HG02840 (cell line): ENCODE data around the gene ACOT11.

Experiments
- ATAC-seq: cut with Tn5 transposase; IDR thresholded peaks from one replicate; pipeline ENCODE4 v1.9.1; 2021; ENCODE audit warnings: mild to moderate bottlenecking, moderate library complexity, moderate number of reproducible peaks; ENCODE audit not compliant: unreplicated experiment, low FRiP score

Gene ACOT11

DNA sequence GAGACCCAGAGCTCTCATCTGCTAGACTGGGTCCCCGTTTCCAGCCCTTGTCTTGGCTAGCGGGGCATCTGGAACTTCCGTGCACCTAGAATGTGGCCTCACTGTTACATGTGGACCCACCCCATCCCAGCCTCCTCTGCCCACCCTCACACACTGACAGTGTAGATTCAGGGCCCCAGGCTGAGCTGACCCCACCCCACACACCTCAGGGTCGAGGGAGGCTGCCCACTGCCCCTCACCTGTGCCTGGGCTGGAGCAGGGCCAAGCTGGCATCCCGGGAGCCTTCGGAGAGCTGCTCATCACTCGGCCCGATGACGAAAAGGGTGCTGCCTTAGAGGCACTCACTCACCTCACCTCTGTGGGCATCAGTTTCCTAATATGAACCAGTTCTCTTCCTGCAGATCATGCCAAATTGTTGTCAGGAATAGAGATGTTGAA, 11.1 kb downstream of the ACOT11 start:
- ATAC-seq, result no peak

DNA sequence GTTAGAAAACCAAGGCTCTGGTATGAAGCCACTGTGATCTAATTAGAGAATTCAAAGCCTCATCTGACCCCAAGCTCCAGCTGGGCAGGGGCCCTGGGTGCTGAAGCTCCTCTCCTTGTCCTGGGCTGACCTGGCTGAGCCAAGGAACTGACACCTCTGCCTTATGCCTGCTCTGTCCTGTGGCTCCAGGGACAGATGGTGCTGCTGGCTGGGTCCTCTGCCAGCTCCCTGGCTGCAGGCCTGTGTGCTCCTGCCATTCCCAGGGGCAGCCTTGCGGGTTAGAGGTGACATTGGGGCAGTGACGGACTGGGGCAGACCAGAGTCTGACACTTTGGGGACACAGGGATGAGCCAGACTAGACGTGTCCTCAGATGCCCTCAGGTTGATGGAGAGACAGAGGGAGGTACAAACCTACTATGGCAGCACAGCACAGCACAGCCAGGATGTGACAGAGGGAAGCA, 11.8 kb downstream of the ACOT11 start:
- no peak for ATAC-seq

DNA sequence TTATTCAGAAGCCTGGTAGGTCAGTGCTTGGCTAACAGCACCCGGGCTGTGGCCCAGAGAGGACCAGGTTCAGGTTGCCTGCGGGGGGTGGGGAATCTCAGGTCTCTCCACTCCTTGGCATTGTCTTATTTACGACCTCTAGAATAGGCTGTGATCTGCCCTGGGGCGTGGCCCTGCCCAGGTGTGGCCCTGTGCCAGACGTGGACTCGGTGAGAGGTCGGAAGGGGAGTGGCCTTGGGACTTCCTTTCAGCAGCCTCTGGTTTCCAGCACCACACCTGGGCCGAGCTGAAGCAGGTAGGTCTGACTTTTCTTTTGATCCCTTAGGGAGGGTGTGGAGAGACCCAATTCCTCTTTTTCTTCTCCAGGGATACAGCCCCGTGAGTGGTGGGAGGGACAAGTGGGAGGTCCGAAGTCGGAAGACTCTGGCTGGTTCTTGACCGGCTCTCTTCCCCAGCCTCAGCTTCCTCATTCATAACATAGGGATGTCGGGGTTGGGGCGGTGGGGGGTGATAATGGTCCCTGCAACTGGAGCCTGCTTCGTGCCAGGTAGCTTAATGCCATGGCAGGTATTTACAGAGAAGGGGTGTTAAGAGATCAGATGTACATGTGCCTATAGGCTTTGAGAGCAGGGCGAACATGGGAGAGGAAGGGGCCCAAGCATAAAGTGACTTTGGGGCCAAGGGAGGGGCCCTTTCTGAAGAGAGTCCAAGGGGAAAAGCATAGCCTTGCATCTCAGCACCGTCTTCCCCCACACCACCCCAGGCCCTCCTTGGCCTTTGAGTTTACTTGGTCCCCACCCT, 16.5 kb downstream of the ACOT11 start:
- ATAC-seq, result no peak

DNA sequence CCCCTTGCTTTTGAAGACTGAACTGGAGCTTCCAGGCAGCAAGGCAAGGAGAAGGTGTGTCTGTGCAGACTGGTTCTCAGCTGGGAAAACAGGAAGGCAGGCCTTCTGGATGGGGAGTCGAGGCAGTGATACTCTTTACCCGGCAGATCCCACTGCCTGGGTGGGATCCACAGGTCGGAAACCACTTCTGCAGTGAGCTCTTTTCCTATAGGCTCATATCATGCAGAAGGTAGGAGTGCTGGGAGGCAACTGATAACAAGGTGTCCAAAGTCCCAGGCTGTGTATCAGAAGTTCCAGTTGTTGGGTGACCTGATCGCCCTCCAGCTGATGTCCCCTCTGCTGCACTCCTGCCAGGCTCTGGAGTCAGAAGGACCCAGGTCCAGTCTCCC, 17.1 kb downstream of the ACOT11 start:
- no peak for ATAC-seq

DNA sequence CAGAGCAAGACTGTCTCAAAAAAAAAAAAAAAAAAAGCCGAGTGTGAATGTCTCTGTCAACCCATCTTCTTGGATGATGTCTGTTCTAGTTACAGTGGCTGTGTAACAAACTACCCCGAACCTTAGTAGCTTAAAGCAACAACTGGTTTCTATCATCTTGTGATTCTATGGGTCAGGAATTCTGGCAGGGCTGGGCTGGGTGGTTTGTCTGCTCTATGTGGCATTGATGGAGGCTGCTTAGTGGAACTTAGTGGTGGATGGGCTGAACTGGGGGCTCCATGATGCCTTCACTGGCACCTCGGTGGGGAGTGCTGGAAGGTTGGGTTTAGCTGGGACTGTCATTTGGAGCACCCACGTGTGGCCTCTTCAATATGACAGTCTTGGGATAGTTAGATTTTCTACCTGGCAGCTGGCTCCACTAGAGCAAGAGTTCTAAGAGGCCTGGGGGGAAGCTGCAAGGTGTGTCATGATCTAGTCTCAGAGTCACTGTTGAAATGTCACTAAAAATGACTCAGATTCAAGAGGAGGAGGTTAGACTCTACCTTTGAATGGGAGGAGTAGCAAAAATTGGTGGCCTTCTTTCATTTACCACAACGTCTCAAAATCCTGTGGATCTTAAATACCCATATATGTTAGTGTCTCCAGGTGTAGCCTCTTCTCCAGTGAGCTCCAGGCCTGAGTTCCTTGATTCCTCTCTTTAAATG, 18.6 kb downstream of the ACOT11 start:
- no peak for ATAC-seq

DNA sequence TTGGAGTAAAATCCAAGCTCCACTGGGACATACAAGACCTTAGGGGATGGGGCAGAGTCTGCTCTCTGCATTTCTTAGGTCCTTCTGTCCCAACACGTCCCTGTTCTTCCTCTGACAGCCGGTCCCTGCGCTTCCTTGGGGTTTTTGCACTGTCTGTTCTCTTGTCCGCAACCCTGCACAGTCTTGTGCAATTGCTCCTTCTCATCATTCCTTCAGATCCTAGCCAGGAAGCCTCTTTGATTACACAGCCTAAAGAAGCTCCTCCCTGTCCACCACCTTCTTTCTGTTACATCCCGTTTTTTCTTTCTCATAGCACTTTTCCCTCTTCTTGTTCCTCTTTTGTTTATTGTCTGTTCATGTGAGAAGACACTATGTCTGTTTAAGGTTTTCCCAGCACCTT, 19.9 kb downstream of the ACOT11 start:
- ATAC-seq, result no peak

DNA sequence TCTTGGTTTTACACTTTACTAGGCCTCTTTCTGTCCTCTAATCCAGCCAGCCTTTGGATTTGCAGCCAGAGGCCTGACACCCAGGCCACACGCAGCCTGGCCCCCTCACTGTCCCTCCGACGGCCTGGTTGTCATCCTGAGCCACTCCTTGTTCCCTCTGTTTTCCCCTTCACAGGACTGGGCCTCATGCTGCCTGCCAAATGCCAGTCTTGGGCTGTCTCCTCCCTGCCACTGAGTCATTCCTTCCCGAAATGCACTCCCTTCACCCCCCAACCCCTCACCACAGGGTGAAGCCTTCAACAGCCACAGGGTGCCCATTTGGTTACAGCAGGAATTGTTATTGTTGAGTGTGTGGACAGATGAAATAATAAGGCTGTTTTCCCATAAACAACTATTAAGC, 21.3 kb downstream of the ACOT11 start:
- no peak for ATAC-seq

DNA sequence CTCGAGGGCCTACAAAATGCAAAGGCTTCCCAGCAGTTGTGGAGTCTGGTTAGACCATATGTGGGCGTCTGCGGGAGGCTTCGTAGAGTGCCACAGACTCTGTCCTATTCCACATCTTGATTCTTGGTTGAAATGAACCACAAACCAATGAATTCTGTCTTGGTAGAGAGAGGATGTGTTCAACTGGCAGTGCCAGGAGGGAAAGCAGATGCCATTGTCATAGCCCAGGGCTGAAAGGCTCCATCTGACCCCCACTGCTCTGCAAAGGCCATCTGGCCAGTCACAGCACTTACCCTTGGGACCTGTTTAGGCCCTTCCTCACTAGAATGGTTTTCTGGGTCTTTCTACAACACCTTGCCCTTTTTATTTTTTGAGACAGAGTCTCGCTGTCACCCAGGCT, 22.1 kb downstream of the ACOT11 start:
- no peak for ATAC-seq

DNA sequence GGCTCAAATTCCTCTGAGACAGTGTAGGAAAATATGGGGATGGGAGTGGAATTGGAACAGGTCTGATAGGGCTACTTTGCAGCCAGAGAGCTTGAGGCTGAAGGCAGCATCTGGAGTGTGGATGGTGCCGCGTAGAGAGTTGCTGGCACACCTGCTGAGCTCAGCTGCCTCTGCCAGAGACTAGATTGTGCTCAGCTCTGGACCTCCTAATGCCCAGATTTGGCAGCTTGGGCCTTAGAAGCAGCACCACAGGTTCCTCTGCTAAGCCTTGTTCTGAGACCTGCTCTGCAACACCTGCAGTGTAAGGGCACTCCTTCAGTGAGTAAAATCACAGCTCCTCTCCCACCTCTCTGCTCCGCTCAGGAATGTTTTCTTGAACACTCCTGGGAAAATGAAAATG, 23.3 kb downstream of the ACOT11 start:
- no peak for ATAC-seq

DNA sequence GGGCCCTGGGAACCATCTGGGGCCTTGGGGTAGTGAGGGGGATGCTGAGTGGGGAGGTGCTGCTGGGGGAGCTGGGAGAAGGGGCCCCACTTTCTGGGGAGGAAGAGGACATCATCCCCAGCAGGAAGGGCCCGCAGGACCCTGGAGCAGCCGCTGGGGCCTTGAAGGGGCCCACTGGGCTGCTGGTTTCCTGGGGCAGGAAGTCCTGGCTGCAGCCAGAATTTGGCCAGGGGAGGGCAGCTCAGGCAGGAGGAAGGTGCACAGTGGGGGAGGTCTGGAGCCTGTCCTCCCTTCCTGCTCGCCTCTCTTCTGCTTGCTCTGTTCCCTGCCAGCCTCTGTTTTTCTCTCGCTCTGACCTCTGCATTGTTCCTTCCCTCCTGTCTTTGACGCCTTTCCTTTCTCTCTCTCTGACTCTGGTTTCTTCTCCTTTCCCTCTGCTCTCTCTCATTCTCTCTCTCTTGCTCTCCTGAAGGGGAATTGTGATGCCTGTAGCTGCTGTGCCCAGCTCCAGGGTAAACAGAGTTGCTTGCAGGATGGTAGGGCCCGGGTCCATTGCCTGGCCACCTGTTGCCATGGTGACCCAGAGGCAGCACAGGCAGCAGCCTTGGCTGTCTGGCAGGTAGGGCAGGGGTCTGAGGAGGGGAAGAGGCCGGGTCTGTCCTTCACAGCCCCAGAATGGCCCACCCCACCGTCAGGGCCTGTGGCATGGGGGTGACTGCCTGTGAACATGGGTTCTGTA, 23.9 kb downstream of the ACOT11 start:
- no peak for ATAC-seq

DNA sequence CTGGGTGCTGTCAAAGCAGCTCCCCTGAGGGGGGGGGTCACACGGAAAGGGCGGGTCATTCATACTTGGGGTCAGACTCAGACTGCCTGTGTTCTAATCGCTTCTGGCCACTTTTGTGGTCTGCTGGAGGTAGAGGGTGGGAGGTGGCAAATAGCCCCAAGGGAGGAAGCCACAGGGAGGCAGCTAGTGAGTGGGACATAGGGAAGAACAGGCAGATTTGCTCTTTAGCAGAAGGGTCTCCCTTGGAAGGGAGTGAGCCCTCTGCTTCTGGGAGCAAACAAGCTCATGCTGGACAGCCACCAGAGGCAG, 24.5 kb downstream of the ACOT11 start:
- ATAC-seq, result no peak

DNA sequence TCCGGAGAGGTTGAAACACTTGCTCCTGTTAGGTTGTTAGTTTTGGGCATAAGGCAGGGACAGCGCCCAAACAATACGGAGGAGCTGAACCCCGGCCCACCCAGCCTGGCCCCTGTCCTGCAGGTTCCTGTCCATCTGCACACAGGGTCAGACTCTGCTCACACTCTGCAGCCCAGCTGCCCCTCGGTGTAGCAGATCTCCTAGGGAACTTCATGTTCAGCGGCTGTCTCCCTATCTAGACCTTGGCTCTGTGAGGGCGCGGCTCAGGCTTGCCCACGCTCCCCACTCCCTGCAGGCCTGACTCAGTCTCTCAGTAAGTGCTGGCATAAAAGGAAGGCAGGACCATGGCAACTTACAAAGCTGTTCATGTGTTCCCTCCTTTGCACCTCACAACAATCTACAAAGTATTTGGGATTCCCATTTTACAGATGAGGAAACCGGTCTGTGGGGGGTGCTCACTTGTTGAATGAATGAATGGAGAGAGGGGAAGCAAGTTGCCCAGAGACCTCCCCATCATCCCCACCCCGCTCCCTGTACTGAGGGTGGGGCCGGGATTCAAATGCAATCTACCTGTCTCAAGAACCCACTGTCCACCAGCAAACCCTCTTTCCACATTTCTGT, 26.2 kb downstream of the ACOT11 start:
- ATAC-seq, result no peak

DNA sequence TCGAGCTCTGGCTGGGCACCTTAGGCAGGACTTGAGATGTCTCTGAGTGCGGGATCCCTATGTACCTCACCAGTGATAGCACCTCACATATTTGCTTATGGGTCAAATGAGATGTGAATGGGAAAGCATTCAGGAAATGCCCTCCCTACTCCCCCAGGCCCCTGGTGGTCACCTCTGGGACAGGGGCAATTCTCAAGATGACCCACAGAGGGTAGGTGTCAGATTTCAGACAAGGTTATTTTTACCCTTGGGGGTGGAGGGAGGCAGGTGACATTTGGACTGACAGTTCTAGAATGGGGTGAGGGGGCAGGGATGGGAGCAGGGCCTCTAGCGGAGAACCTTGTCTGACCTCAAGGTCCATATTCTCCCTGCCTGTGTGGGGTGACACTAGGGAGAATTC, 27.1 kb downstream of the ACOT11 start:
- ATAC-seq, result no peak

DNA sequence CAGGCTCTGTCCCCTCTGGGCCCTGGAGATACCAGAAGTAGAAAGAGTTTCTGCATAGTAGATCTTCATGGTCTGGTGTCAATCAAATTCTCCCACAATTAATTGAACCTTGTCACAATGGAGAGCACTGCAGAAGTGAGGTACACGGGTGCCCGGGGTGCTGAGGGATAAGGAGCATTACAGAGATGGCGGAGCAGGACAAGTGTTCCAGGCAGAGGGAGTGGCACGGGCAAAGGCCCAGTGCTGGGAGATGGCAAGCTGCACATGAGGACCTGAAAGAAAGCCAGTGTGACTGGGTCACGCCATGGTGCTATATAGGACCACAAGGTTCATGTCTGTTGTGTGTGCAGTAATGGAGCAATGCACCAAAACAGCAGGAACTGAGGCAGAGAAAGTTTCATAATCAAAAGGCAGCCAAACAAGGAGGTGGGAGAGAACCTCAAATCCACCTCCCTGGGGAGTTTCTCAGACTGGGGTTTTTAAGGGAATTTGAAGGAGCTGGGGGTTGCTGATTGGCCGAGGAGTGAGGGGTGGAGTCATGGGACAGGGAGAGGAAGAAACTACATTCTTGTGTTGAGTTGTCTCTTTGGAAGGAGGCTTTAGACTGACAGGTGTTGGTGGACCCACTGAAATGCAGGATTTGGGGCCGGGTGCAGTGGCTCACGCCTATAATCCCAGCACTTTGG, 27.7 kb downstream of the ACOT11 start:
- no peak for ATAC-seq

DNA sequence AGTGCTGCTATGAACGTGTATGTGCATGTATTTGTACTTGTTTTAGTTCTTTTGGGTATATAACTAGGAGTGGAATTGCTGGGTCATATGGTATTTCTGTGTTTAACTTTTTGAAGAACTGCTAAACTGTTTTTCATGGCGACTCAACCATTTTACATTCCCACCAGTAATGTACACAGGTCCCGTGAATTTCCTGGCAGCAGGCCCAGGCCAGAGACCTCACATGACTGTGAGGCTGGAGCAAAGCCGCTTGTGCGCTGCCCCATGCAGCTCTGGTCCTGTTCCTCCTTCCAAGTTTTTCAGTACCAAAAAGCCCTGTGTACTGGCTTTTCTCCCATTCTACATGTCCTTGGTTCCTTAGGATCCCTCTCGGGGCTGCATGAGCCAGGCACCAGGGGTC, 29.6 kb downstream of the ACOT11 start:
- ATAC-seq, result no peak

DNA sequence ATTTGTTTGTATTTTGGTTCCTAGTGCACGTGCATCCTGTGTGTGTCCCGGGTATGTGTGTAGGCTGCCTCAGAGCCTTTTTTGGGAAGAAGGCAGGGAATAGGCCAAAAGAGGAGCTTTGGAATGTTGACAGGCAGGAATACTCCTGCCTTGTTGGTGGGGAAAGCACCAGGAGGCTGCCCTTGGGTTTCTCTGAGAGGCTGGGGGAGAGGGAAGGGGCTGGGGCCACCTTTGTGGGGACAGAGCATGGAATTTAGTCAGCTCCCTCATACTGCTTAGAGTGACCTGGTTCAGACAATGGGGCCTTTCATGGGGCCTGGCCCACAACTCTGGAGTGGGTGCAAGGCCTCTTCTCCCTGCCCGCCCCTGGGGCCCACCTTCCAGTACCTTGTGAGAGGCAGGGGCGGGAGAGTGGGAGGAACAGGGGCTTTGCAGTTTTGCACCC, 31.3 kb downstream of the ACOT11 start:
- ATAC-seq, result no peak

DNA sequence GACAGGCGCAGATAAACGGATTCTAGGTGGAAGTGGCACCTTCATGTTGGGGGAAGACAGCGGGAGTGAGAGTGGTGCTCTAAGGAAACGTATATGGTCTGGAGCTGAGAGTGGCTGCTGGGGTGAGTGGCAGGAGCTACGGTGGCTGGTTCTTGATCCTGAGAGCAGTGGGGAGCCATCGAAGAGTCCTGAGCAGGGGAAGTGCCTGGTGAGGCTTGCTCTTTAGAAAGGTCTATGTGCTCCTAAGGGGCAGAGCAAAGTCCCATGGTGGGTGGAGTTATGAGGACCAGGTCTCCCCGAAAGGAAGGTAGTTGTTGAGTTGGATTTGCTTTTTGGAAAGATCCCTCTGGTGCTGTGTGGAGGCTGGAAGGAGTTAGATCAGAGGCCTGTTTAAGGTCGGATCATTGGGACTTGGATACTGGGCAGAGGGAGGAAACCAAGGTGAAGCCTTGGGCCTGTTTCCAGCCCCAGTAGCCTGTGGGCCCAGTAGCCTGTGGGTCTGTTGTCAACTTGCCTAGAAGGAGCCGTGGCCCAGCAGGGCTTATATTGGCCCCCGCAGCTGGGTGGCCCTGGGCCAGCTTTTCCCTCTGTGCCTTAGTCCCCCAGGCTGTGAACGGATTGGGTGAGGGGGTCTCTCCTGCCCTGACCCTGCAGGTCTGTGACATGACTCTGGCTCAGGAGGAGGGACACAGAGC, 33.0 kb downstream of the ACOT11 start:
- no peak for ATAC-seq

DNA sequence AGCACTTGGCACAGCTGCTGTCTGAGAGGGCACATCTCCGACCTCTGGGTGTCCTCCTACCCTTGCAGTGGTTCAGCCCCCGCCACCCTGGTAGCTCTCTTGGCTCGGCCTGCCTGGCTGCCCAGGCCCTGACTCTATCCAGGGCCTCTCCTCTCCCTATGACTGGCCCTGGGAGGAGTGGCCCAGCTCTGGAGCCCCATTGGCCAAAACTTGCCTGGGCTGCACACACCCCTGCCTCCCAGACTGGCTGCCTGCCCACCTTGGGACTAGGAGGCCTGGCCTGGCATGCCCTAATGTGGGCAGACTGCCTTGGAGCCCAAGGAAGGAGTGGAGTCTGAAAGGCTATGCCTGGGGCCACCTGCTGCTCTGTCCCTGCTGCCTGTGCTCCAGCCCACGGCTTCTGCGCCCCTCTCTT, 33.6 kb downstream of the ACOT11 start:
- ATAC-seq, result no peak

DNA sequence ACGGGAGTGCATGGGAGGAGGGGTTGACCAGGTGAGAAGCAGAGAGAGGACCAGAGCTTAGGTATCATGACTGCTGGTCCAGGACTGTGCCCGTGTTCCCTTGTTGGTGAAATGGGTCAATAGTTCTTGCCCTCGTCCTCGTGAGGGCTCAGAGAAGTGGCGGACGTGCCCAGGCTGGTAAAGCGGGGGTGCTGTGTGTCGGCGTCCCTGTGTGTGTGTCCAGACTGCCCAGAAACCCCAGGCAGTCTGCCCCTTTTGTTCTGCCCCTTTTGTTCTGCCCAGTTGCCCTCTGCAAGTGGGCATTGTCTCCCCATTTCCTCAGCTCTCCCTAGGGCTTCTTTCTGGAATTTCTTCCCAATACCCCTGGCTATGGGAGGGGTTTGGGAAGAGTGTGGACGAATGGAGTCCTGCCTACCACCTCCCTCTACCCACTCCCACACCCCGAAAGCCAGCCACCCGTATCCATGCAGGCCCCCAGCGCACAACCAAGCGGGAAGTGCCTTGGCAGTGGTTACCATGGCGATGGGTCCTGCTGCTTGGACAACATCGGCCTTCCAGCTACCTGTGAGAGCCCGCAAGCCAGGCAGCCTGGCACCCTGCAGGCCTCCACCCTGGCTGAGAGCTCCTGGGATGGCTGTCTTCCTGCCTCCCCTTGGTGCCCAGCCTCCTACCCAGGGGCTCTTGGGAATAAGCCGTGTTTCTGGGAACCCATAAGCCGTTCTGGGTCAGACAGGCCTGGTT, 34.7 kb downstream of the ACOT11 start:
- ATAC-seq, result no peak
